ENCODE data around the gene MYB. TPM values are rescaled to one million over a fixed set of nuclear protein-coding genes. Genes with fewer than 3 reads are reported as not detected.

Gene MYB
- polyA plus RNA-seq, 4 donors: 3.7 to 5.1 (median 4.5) TPM

- no peak for DNase-seq (ENCODE audit: low read depth in 4 of 4, low spot score in 3 of 4)
These were observed 34.5 kb downstream of the MYB start for GRCh38 chr6:135215563-135215962.

GRCh38 chr6:135217663-135218062 lies 36.6 kb downstream of the MYB start:
- no peak for DNase-seq (ENCODE audit: low read depth in 4 of 4, low spot score in 3 of 4)

- no peak for DNase-seq (ENCODE audit: low read depth in 4 of 4, low spot score in 3 of 4)
These were observed 38.2 kb downstream of the MYB start for GRCh38 chr6:135219346-135219745.

GRCh38 chr6:135221042-135221441 lies 39.9 kb downstream of the MYB start:
- DNase-seq (ENCODE audit: low read depth in 4 of 4, low spot score in 3 of 4): no peak

- DNase-seq (ENCODE audit: low read depth in 4 of 4, low spot score in 3 of 4): no peak
These were observed 40.4 kb downstream of the MYB start for GRCh38 chr6:135221505-135221904.

- DNase-seq (ENCODE audit: low read depth in 4 of 4, low spot score in 3 of 4): no peak
These were observed 41.5 kb downstream of the MYB start for GRCh38 chr6:135222623-135223022.

- no peak for DNase-seq (ENCODE audit: low read depth in 4 of 4, low spot score in 3 of 4)
These were observed 43.0 kb downstream of the MYB start for GRCh38 chr6:135224037-135224647.

- no peak for DNase-seq (ENCODE audit: low read depth in 4 of 4, low spot score in 3 of 4)
These were observed 44.8 kb downstream of the MYB start for GRCh38 chr6:135225911-135226310.

GRCh38 chr6:135226537-135226936 lies 45.4 kb downstream of the MYB start:
- no peak for DNase-seq (ENCODE audit: low read depth in 4 of 4, low spot score in 3 of 4)

GRCh38 chr6:135227349-135227748 lies 46.2 kb downstream of the MYB start:
- DNase-seq (ENCODE audit: low read depth in 4 of 4, low spot score in 3 of 4): no peak

GRCh38 chr6:135227758-135228157 lies 46.6 kb downstream of the MYB start:
- DNase-seq (ENCODE audit: low read depth in 4 of 4, low spot score in 3 of 4): no peak

- DNase-seq (ENCODE audit: low read depth in 4 of 4, low spot score in 3 of 4): no peak
These were observed 47.4 kb downstream of the MYB start for GRCh38 chr6:135228486-135228885.

- DNase-seq (ENCODE audit: low read depth in 4 of 4, low spot score in 3 of 4): no peak
These were observed 48.9 kb downstream of the MYB start for GRCh38 chr6:135229996-135230395.

- no peak for DNase-seq (ENCODE audit: low read depth in 4 of 4, low spot score in 3 of 4)
These were observed 49.8 kb downstream of the MYB start for GRCh38 chr6:135230711-135231468.

GRCh38 chr6:135231469-135231844 lies 50.3 kb downstream of the MYB start:
- no peak for DNase-seq (ENCODE audit: low read depth in 4 of 4, low spot score in 3 of 4)

- DNase-seq (ENCODE audit: low read depth in 4 of 4, low spot score in 3 of 4): peak in 1 of 4 donors; percentile 13
These were observed 52.8 kb downstream of the MYB start for GRCh38 chr6:135233686-135234491.

- no peak for DNase-seq (ENCODE audit: low read depth in 4 of 4, low spot score in 3 of 4)
These were observed 53.3 kb downstream of the MYB start for GRCh38 chr6:135234492-135234780.

- no peak for DNase-seq (ENCODE audit: low read depth in 4 of 4, low spot score in 3 of 4)
These were observed 54.6 kb downstream of the MYB start for GRCh38 chr6:135235716-135236115.

GRCh38 chr6:135236319-135236718 lies 55.2 kb downstream of the MYB start:
- no peak for DNase-seq (ENCODE audit: low read depth in 4 of 4, low spot score in 3 of 4)

GRCh38 chr6:135236732-135237131 lies 55.6 kb downstream of the MYB start:
- no peak for DNase-seq (ENCODE audit: low read depth in 4 of 4, low spot score in 3 of 4)

GRCh38 chr6:135240711-135241110 lies 59.6 kb downstream of the MYB start:
- DNase-seq (ENCODE audit: low read depth in 4 of 4, low spot score in 3 of 4): no peak
